Prostate gland (tissue), 2 donors: ENCODE data around the gene NFIX.

Experiments
- CTCF ChIP-seq, 4 experiments: fragments of 200-600 bp in 2 of 4; fragments of 450-650 bp in 2 of 4; sonication (generic) in 2 of 4; IDR thresholded peaks; 1 replicate in 3 of 4; 2 replicates in 1 of 4; pipeline ENCODE4 v1.5.1; 2016 to 2019; ENCODE audit warnings: antibody characterized with exemption in 4 of 4, mild to moderate bottlenecking in 2 of 4, moderate library complexity in 2 of 4
- POLR2A ChIP-seq: fragments of 450-650 bp; IDR thresholded peaks from one replicate; pipeline ENCODE4 v1.6.1; 2016; ENCODE audit warnings: antibody characterized with exemption, mild to moderate bottlenecking

- TF ChIP-seq POLR2A (no peak), CTCF (IDR thresholded peaks at IDR 0.05) (no peak)
Observed at GRCh38 chr19:13122275-13122878, 127.1 kb downstream of the NFIX start.
